SK-N-SH treated with all-trans-retinoic acid at 6 μM for 48 hours (cell line): Measurements from ENCODE around the gene UST.

ENCODE experiments used
- ATAC-seq: fragments of 200-7000 bp; cut with Tn5 transposase; 3 replicates; pipeline ENCODE4 v1.9.1; 2020; ENCODE audit warnings: mild to moderate bottlenecking, moderate library complexity
- ARNTL ChIP-seq: fragments of 450-650 bp; formaldehyde crosslinking; IDR thresholded peaks from 2 replicates; pipeline ENCODE4 v1.5.0; 2020; ENCODE audit warnings: low read depth, mild to moderate bottlenecking, moderate library complexity, borderline replicate concordance
- BACH2 ChIP-seq: fragments of 250-450 bp; sonication (Bioruptor Pico); IDR thresholded peaks from 2 replicates; pipeline ENCODE4 v1.9.0; 2021; ENCODE audit warnings: mild to moderate bottlenecking, borderline replicate concordance
- CSDC2 ChIP-seq: fragments of 250-450 bp; sonication (Bioruptor Pico); IDR thresholded peaks from 2 replicates; pipeline ENCODE4 v1.5.0; 2020; ENCODE audit warnings: mild to moderate bottlenecking, moderate library complexity
- ESRRG ChIP-seq: fragments of 250-450 bp; sonication (Bioruptor Pico); IDR thresholded peaks from 2 replicates; pipeline ENCODE4 v1.6.1; 2021; ENCODE audit warnings: mild to moderate bottlenecking
- GLIS3 ChIP-seq: fragments of 250-450 bp; sonication (Bioruptor Pico); IDR thresholded peaks from 2 replicates; pipeline ENCODE4 v1.5.0; 2020; ENCODE audit warnings: mild to moderate bottlenecking, moderate library complexity
- ISL1 ChIP-seq: fragments of 250-450 bp; sonication (Bioruptor Pico); IDR thresholded peaks from 2 replicates; pipeline ENCODE4 v2.1.2; 2022; ENCODE audit warnings: mild to moderate bottlenecking, moderate library complexity
- OSR1 ChIP-seq: fragments of 250-450 bp; sonication (Bioruptor Pico); IDR thresholded peaks from 2 replicates; pipeline ENCODE4 v1.8.0; 2022; ENCODE audit warnings: moderate library complexity, mild to moderate bottlenecking, inconsistent platforms
- PPARA ChIP-seq: fragments of 250-450 bp; sonication (Bioruptor Pico); IDR thresholded peaks from 2 replicates; pipeline ENCODE4 v1.5.0; 2020; ENCODE audit warnings: mild to moderate bottlenecking, borderline replicate concordance
- RARB ChIP-seq: fragments of 250-450 bp; sonication (Bioruptor Pico); IDR thresholded peaks from 2 replicates; pipeline ENCODE4 v1.8.0; 2021; ENCODE audit warnings: mild to moderate bottlenecking, moderate library complexity
- SNAI2 ChIP-seq: fragments of 250-450 bp; sonication (Bioruptor Pico); IDR thresholded peaks from 2 replicates; pipeline ENCODE4 v1.5.0; 2020; ENCODE audit warnings: mild to moderate bottlenecking, moderate library complexity
- TCF4 ChIP-seq: fragments of 250-450 bp; sonication (Bioruptor Pico); IDR thresholded peaks from 2 replicates; pipeline ENCODE4 v1.8.0; 2021; ENCODE audit warnings: mild to moderate bottlenecking, moderate library complexity, borderline replicate concordance
- TOX ChIP-seq: fragments of 250-450 bp; sonication (Bioruptor Pico); IDR thresholded peaks from 2 replicates; pipeline ENCODE4 v1.8.0; 2021; ENCODE audit warnings: mild to moderate bottlenecking, moderate library complexity, borderline replicate concordance
- ZC3H10 ChIP-seq: fragments of 250-450 bp; sonication (Bioruptor Pico); IDR thresholded peaks from 2 replicates; pipeline ENCODE4 v1.5.1; 2021; ENCODE audit warnings: mild to moderate bottlenecking, moderate library complexity
- ZFP3 ChIP-seq: fragments of 250-450 bp; sonication (Bioruptor Pico); IDR thresholded peaks from 2 replicates; pipeline ENCODE4 v1.5.0; 2020; ENCODE audit warnings: mild to moderate bottlenecking, moderate library complexity
- ZNF565 ChIP-seq: fragments of 450-650 bp; formaldehyde crosslinking; conservative IDR thresholded peaks from 2 replicates; pipeline ENCODE4 v1.5.0; 2020; ENCODE audit warnings: low read depth, mild to moderate bottlenecking, moderate library complexity
- ZNF70 ChIP-seq: fragments of 450-650 bp; formaldehyde crosslinking; IDR thresholded peaks from 2 replicates; pipeline ENCODE4 v1.5.0; 2020; ENCODE audit warnings: mild to moderate bottlenecking, moderate library complexity
- ZNF8 ChIP-seq: fragments of 450-650 bp; formaldehyde crosslinking; IDR thresholded peaks from 2 replicates; pipeline ENCODE4 v1.5.0; 2020; ENCODE audit warnings: mild to moderate bottlenecking, moderate library complexity
- TF ChIP-seq, protein P1 (sequence below): fragments of 250-450 bp; sonication (Bioruptor Pico); IDR thresholded peaks from 2 replicates; pipeline ENCODE4 v1.5.1; 2020; ENCODE audit warnings: low read depth, mild to moderate bottlenecking, moderate library complexity
- TF ChIP-seq, protein P2 (sequence below): fragments of 250-450 bp; sonication (Bioruptor Pico); IDR thresholded peaks from 2 replicates; pipeline ENCODE4 v1.8.0; 2021; ENCODE audit warnings: low read depth, mild to moderate bottlenecking, moderate library complexity, borderline replicate concordance
- TF ChIP-seq, protein P3 (sequence below): fragments of 250-450 bp; sonication (Bioruptor Pico); IDR thresholded peaks from 2 replicates; pipeline ENCODE4 v1.5.0; 2020; ENCODE audit warnings: mild to moderate bottlenecking, moderate library complexity
- TF ChIP-seq, protein P4 (sequence below): fragments of 250-450 bp; sonication (Bioruptor Pico); IDR thresholded peaks from 2 replicates; pipeline ENCODE4 v1.5.1; 2021; ENCODE audit warnings: mild to moderate bottlenecking, moderate library complexity

The UST gene

DNA sequence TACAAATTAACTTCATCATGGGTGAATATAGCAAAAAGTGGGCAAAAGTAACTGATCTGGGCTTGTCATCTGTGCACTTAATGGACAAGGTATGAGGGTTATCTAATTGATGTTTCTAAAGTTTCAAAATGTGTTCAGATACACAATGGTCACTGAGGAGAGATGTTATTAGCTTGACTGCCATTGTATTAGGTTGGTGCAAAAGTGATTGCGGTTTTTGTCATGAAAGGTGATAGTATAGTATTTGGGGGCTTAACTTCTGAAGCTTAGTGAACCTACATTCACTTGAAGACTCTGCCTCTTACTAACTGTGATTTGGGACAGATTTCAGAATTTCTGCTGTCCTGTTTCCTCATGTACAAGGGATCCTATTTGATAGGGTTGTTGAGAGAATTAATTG, 159.6 kb downstream of the UST start:
- ATAC-seq = no peak

DNA sequence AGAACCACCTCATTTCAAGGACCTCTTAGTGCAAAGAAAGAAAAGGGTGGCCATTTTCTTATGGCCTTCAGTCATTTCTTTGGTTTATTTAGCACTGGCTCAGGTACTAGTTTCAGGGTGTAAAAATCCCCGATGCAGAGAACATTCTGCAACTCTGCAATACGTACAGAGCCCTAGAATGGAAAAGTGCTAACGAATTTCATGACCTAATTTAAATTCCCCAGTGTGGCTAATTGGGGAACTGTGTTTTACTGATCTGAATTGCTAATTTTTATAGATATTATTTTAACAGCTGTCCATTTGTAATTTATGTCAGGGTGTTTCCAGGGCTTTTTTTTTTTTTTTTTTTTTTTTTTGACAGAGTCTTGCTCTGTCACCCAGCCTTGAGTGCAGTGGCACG, 160.7 kb downstream of the UST start:
- no peak for ATAC-seq
- TF ChIP-seq ARNTL (CRISPR knock-in tag) (no peak), ZNF565 (CRISPR knock-in tag) (no peak), TCF4 (CRISPR knock-in tag) (no peak)
- TF ChIP-seq, protein P1, sequence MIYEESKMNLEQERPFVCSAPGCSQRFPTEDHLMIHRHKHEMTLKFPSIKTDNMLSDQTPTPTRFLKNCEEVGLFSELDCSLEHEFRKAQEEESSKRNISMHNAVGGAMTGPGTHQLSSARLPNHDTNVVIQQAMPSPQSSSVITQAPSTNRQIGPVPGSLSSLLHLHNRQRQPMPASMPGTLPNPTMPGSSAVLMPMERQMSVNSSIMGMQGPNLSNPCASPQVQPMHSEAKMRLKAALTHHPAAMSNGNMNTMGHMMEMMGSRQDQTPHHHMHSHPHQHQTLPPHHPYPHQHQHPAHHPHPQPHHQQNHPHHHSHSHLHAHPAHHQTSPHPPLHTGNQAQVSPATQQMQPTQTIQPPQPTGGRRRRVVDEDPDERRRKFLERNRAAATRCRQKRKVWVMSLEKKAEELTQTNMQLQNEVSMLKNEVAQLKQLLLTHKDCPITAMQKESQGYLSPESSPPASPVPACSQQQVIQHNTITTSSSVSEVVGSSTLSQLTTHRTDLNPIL (CRISPR knock-in tag) = no peak
- TF ChIP-seq, protein P2, sequence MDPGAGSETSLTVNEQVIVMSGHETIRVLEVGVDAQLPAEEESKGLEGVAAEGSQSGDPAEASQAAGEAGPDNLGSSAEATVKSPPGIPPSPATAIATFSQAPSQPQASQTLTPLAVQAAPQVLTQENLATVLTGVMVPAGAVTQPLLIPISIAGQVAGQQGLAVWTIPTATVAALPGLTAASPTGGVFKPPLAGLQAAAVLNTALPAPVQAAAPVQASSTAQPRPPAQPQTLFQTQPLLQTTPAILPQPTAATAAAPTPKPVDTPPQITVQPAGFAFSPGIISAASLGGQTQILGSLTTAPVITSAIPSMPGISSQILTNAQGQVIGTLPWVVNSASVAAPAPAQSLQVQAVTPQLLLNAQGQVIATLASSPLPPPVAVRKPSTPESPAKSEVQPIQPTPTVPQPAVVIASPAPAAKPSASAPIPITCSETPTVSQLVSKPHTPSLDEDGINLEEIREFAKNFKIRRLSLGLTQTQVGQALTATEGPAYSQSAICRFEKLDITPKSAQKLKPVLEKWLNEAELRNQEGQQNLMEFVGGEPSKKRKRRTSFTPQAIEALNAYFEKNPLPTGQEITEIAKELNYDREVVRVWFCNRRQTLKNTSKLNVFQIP (CRISPR knock-in tag) = no peak

More for the DNA sequence above, 159.6 kb downstream of the UST start:
- TF ChIP-seq ARNTL (CRISPR knock-in tag) (no peak), ZNF70 (no peak), ZNF565 (CRISPR knock-in tag) (no peak), SNAI2 (no peak), RARB (no peak), ZFP3 (CRISPR knock-in tag) (no peak), CSDC2 (no peak), ZC3H10 (CRISPR knock-in tag) (no peak), TOX (CRISPR knock-in tag) (no peak), ISL1 (CRISPR knock-in tag) (no peak), OSR1 (CRISPR knock-in tag) (no peak), ZNF8 (CRISPR knock-in tag) (no peak), BACH2 (CRISPR knock-in tag) (no peak), GLIS3 (CRISPR knock-in tag) (no peak), PPARA (CRISPR knock-in tag) (no peak), ESRRG (no peak), TCF4 (CRISPR knock-in tag) (no peak)
- TF ChIP-seq, protein P3, sequence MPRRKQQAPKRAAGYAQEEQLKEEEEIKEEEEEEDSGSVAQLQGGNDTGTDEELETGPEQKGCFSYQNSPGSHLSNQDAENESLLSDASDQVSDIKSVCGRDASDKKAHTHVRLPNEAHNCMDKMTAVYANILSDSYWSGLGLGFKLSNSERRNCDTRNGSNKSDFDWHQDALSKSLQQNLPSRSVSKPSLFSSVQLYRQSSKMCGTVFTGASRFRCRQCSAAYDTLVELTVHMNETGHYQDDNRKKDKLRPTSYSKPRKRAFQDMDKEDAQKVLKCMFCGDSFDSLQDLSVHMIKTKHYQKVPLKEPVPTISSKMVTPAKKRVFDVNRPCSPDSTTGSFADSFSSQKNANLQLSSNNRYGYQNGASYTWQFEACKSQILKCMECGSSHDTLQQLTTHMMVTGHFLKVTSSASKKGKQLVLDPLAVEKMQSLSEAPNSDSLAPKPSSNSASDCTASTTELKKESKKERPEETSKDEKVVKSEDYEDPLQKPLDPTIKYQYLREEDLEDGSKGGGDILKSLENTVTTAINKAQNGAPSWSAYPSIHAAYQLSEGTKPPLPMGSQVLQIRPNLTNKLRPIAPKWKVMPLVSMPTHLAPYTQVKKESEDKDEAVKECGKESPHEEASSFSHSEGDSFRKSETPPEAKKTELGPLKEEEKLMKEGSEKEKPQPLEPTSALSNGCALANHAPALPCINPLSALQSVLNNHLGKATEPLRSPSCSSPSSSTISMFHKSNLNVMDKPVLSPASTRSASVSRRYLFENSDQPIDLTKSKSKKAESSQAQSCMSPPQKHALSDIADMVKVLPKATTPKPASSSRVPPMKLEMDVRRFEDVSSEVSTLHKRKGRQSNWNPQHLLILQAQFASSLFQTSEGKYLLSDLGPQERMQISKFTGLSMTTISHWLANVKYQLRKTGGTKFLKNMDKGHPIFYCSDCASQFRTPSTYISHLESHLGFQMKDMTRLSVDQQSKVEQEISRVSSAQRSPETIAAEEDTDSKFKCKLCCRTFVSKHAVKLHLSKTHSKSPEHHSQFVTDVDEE = no peak
- TF ChIP-seq, protein P2 (CRISPR knock-in tag) = no peak
- TF ChIP-seq, protein P4, sequence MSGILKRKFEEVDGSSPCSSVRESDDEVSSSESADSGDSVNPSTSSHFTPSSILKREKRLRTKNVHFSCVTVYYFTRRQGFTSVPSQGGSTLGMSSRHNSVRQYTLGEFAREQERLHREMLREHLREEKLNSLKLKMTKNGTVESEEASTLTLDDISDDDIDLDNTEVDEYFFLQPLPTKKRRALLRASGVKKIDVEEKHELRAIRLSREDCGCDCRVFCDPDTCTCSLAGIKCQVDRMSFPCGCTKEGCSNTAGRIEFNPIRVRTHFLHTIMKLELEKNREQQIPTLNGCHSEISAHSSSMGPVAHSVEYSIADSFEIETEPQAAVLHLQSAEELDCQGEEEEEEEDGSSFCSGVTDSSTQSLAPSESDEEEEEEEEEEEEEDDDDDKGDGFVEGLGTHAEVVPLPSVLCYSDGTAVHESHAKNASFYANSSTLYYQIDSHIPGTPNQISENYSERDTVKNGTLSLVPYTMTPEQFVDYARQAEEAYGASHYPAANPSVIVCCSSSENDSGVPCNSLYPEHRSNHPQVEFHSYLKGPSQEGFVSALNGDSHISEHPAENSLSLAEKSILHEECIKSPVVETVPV = no peak

DNA sequence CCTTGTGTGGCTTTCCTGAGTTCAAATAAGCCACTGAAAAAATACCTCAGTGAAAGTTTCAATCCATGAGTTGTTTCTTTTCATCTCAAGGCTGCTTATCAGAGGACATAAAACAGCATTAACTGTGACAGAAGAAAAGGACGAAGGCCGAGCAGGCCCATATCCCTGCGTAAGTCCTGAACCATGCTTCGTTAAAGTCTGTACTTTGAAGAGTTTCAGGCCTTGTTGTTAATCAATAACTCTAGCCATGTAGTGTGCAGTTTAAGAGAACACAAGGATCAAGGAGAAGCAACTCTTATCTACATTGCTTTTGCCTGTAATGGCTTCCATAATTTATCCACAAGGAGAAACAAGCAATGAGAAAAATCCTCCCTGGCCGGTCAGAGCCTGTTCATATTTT, 165.4 kb downstream of the UST start:
- no peak for TF ChIP-seq CSDC2
- TF ChIP-seq GLIS3 (CRISPR knock-in tag) = no peak
- TF ChIP-seq, protein P2 (CRISPR knock-in tag) = no peak
- TF ChIP-seq ESRRG = no peak
- TF ChIP-seq ARNTL (CRISPR knock-in tag) = no peak
- no peak for TF ChIP-seq TOX (CRISPR knock-in tag)
- no peak for TF ChIP-seq ZFP3 (CRISPR knock-in tag)
- TF ChIP-seq, protein P3 = no peak
- TF ChIP-seq SNAI2 = no peak
- TF ChIP-seq, protein P1 (CRISPR knock-in tag) = no peak
- no peak for ATAC-seq
